ENCODE results near the gene GNL2.

GNL2 gene
- total RNA-seq, result 34.2 to 93.2 (median 72.5) reads per million in 18 experiments

DNA sequence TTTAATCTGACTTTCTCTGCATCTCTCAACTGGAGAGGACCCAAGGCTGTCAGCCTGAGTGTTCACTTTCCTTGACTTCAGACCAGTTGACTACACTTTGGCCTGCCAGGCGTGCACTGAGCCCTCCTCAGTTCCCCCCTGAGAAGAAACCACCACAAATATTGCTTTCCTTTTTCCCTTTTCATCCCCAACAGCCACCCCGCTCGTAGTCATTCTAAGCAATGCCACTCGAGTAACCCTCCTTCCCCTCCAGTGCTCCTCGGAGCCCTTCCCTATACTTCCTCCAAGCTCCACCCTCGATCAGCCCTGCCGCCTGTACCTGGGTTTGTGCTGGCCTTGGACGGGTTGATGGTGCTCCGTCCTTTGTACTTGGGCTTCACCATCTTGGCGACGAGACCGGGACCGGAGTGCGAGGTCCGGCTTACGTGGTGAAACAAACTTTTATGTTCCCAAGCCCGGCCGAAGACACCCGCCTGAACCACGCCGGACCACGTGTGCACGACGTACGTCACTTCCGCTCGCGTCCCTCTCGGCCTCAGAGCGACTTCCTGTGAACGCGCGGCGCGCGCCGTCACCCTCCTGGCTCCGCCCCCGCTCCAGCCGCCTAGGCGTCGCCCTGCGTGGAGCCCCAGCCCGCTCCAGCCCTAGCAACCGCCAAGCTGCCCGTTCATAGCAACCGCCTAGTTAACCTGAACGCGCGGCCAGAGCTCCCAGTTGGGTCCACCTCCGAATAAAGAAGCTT lies at the start of gene GNL2:
Gene GNL2, minus strand, starts transcription at position 498 of the 742 bp plus-strand sequence. Its CDS starts 115 bp downstream, at position 383.
- DNase-seq, result peak; percentile 97 to 98

DNA sequence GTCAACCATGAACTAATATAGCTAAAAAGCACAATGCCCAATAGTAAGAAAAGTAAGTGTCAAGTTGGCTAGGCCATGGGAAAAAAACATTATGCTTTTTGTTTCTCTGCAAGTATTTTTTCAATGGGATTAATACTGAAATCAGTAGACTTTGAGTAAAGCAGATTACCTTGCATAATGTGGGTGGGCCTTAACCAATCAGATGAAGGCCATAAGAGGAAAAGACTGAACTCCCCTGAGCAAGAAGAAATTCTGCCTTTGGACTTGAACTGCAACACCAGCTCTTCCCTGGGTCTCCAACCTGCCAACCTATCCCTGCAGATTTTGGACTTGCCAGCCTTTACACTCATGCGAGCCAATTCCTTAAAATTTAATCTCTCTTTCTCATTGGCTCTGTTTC lies 45.3 kb upstream of the GNL2 start:
- no peak for DNase-seq

DNA sequence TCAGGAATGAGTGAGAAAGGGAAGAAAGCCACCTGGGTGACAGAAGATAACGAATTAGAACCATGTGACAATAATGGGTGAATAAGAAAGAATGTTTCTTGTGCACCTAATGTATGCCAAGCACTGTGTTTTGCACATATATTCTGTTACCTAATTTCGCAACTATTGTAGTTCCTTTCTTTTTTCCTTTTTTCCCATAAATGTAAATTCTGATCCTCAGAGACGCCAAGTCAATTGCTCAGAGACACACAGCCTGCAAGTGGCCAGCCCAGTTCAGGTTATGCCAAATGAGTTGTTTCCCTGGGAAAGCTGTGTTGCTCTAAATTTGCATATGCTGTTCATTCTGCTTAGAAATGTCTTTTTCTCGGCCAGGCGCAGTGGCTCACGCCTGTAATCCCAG lies 40.7 kb upstream of the GNL2 start:
- no peak for DNase-seq

DNA sequence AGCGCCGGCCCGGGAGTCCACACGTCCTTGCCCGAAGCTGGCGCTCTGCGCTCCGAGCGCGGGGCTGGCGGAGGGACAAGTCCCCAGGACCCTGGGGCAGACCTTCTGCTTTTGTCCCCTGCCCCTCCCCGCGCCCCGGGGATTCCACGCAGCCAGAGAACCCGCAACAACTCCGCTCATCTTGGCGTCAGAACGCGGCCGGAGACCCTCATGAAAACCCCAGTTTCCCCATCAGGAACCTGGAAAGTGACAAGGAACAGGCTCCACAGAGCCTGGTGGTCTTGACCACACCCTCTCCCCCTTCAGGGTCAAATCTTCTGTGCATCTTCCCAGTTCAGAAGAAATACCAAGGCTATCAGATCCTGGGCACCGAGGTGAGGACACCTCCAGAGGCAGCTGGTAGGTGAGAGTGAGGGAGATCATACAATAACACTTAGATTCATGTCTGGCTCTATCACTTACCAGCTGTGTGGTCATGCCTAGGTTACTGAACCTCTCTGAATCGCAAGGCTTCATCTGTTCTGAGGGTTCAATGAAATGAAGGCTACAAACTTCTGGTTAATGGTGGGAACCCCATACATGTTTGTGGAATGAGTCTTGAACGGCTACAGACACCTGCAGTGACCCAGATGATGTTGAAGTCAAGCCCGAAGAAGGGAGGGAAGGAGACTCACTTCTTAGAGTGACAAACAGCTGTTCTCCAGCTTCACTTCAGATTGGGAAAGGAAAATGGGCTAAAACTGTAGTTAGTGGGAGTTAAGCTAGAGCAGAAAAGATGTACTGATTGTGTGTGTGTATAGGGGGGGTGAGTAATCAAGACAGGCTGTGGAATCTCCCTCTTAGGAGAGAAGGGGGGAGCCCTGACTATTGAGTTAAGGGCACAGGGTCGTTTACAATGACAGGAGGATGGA lies 39.5 kb upstream of the GNL2 start:
- DNase-seq, result no peak

DNA sequence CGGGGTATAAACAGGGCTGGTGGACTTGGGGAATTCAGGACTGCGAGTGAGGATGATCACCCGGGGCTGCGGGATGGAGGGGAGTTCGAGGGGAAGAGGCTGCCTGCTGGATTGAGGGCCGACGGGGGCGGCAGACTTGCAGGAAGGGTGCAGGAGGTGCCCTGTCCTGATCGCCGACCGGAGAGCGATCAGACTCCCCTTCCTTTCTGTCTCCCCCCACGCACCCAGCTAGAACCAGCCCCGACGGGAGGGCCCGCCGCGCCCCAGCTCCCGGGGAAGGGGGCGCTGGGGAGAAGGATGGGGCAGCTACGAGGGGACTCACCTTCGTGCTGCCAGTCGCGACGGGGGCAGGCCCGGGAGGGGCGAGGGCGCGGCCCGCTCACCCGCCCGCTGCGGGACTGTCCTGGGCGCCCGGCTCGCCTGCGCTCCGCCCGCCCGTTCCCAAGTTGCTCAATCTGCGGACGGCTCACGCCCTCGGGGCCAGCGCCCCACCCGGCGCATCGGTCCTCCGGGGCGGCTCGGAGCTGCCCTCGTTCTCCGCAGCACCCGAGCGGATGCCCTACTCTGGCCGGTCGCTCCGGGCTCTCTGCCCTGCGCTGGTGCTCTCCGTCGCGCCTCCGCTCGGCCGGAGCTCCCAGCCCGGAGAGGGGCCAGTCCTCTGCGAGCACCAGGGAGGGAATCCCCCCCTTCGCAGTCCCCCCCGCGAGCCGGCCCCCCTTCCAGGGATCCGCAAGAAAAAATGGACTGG lies 38.7 kb upstream of the GNL2 start, which contains the start of gene RSPO1:
Gene RSPO1, minus strand, starts transcription at position 649 of the 748 bp plus-strand sequence. CDS start 5,231 bp downstream, outside the sequence.
- DNase-seq, result no peak

DNA sequence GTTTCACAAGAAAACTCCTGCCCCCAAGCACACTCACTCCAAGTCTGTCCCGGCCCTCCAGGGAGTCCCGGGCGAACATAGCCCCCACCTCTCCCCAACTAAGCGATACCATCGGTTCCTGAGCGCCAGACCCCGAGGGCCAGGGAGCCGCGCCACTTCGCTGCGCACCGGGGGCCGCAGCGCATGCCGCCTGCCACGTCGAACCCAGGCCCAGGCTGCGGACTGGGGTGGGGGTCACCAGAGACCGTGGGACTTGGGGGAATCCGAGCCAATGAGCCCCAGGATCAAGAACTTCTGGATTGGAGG lies 38.2 kb upstream of the GNL2 start:
- DNase-seq, result no peak

DNA sequence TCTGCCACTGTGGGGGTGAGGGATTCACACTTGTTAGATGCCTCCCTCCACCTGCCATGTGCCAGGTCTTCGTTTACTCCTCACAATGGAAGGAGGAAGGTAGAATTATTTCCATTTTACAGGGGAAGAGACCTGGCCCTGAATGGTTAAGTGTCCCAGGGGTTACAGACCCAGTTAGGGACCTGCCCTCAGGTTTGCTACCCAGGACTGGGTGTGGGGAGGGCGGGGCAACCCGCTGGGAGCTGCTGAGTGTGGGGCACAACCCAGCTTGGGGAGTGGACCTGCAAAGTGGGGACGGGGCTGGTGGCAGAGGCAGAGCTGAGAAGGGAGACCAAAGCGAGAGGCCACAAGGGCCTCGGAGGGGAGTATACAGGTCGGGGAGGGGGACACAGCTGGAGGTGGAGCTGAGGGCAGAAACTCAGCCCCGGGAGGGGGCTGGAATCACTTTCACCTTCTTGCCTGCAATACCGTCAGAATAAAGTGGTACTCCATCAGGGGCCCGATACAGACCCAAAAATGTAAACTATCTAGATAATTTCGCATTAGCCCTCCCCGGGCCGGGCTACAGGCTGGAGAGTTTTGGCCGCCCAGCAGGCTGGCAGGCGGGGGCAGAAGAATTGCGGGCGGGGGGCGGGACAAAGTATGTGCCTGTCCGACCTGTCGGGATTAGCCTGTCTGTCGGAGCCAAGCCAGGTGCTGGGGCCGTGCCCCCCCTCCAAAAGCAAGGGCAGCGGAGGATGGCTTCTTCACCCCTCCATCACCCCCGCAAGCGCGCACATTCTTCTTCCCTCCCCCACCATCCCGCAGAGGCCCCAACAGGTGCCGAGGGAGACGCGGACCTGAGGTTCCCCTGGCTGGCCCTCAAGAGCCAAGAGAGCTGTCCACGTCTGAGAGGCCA lies 37.6 kb upstream of the GNL2 start:
- DNase-seq, result no peak

DNA sequence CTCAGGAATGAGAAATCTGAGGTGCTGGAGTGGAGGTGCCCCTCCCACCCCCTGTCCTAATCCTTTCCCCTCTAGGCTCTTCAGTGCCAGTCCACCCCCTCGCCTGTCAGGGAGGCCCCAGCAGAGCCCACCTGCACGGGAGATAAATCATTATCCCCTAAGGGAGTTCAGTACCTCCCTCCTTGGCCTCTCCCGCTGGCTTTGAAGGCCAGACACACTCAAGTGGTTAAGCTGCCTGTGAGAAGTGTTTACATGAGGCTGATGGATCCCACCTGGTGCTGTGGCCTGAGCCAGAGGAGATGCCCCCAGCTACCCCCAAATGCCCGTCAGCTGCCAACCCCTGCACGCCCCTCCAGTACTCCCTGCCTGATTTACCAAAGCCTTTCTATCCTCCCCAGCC lies 35.3 kb upstream of the GNL2 start:
- DNase-seq, result no peak

DNA sequence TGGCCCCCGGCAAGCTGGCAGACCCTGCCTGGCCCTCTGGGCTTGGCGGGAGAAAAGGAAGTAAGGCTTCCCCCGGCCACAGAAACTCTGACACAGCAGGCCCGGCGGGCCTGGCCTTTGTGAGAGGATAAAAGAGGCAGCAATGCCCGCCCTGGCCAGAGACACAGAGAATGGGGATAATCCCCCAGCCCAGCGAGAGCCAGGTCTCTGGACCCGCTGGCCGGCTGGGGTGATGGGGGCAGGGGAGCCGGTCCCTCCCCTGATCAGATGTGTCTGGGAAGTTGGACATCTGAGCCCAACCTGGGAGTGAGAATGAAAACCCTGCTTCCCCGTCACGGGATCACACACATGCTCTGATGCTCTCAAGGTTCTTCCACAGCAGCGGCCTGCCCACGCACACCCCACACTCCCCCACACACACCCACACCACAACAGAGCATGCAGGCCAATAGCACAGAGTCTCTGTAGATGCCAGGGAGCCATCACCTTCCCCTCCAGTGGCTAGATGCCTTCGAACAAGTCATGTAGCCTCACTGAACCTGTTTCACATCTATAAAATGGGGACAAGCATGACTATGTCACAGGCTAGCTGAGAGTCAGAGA lies 34.8 kb upstream of the GNL2 start:
- no peak for DNase-seq

DNA sequence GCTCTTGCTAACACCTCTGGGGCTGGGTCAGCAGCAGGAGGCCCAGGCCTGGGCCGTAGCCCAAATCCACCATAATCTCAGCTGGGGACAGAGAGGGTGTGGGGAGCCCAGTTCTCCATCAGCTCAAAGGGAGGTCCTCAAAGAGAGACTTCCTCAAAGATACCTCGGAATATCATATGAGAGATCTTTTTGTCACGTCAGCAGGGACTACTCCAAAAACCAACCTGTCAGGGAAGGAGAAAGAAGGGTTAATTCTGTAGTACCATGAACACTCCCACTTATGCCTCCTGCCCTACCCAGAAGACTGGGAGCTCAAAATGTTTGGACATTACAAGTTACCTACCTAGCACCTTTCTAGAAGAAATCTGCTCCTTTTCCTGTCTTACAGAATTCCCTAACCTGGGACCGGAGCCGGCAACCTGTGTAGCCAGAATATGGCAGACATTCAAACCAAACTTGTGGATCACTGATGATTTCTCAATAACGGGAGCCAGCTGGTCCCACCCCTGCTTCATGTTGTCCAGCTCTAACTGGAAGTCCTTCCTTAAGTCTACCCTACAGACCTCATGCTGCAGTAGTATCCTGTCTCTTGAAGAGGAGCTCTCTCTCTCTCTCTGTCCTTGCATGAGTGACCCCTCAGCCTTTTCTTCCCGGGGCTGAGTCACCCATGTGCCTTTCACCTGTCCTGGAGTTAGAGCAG lies 34.1 kb upstream of the GNL2 start:
- DNase-seq, result no peak

DNA sequence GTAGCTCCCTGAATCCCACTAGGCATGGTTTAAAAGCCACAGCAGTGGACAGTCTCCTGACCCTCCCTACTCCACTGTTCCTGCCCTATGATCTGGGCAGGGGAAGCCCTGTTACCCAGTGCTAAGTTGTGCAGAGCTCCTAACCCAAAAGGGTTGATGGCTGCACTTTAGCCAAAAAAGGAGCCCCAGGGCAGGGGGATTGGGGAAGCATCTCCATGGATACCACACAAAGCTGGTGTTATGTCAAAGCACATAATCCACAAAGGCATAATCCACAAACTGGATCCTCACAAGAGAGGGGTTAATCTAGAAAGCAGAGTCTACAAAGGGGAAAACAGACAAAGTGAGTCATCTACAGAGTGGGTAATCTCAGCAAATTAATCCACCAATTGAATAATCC lies 33.3 kb upstream of the GNL2 start:
- DNase-seq, result no peak

DNA sequence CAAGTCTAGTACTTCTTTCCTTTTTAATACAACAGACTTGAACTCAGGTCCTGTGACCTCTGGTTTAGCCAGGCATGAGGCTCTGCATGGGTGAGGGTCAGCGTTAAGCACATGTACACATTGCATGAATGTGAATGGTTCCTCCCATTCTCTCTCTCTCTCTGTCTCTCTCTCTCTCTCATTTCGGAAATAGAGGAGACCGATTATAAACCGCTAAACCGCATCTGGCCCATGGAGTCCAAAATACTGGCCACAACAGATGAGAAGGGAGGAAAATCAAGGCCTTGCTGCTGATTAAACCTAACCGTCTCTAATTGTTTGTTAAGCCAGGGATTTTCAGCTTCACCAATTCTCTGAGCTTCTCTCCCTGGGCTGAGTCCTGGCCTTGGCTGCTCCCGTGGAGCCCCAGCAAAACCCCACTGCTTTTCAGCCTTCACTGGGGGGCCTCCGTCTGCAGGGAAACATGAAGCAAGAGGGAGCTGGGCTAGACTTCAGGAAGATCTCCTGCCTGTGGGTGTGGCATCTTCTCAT lies 32.4 kb upstream of the GNL2 start:
- DNase-seq, result no peak

DNA sequence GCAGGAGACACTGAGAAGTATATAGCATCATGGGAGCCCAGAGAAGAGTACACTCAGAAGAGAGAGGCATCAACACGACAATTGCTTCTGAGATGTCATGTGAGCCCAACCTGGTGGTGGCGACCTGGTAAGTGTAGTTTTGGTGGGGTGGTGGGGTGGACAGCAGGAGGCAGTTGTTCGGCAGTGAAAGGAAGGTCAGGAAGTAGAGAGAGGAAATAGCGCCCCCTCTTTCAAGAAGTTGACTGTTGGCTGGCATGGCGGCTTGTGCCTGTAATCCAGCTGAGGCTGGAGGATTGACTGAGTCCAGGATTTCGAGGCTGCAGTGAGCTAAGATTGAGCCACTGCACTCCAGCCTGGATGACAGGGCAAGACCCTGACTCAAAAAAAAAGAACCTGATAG lies 26.4 kb upstream of the GNL2 start:
- no peak for DNase-seq

DNA sequence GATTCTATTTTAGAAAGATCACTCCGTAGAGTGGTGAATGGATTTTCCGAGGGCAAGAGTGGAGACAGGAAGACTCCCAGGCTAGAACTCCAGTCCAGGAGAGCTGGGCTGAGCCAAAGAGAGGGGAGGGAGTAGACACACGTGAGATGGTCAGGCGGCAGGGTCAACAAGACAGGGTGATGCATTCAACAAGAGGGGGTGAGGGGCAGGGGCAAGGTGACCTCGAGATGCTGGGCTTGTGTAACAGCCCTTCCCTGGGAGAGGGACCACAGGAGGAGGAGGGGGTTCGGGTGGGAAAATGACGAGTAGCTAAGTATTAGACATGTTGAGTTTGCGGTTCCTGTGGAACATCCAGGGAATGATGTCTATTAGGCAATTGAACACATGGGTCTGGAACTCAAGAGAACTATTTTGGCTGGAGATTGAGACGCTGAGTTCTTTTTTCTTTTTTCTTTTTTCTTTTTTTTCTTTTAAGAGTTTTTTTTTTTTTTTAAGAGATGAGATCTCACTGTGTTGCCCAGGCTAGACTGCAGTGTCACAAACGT lies 25.7 kb upstream of the GNL2 start:
- no peak for DNase-seq

DNA sequence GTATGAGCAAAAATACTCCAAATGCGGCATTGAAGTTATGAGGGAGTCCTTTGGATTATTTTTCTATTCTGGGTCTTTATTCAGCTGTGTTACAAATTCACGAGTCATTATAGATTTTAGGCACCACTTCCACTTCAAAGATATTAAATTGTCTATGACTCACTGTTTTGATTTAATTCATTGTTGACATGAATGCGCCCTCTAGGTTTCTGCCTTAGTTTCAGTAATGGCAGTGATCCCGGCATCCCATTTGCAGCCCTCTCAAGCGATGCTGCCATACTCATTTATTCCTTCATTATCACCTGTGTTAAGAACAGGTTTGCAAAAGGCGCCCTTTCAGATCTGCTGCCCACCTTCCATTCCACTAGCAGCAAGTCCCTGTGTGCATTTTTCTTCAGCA lies 25.0 kb upstream of the GNL2 start:
- DNase-seq, result no peak

DNA sequence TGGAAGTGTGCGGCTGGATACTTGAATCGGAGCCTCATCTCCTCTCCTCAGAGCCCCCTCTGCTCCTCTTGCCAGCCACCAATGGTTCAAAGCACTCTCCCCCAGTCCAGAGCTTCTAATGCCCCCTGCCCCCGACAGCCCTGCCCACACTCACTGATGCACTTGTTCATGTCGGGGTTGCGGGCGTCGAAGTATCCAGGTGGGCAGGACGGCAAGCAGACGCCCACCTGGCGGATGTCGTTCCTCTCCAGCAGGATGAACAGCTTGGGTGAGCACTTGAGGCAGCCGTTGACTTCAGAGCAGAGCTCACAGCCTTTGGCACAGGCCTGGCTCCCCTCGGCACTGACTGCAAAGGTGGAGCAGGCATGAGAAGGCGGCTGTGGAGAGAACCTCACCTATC lies 20.6 kb upstream of the GNL2 start:
- DNase-seq, result no peak

DNA sequence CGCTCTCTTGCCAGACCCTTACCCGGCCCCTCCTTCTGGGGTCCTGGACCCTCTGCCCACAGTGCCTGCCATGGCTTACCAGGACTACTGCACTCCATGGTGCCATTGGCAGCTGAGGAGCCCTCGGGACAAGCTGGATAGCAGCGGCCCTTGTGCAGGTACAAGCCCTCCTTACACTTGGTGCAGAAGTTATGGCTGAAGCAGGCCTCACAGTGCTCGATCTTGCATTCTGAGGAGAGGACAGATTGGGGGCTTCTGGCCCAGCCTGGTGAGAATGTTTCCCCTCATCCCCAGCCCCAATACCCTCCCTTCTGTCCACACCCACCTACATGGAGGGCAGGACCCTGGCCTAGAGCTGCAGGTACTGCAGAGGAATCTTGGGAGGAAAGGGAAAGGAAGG lies 18.4 kb upstream of the GNL2 start:
- DNase-seq, result no peak

DNA sequence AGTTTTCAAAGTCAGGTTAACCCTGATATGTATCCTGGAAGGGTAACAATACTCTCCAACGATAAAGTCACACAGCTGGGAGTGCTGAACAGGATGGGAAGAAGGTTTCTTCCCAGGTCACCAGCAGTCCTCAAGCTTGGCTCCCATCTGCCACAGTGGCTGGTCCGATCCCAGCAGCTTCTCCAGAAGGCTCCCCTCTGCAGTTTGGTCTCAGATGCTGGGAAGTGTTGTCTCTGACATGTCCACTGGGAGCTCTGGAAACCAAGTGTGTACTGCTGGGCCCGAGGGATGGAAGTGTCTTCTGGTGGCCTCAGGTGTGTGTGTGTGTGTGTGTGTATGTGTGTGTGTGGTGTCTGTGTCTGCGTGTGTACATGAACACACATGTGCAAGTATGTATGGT lies 16.4 kb upstream of the GNL2 start:
- DNase-seq, result no peak

DNA sequence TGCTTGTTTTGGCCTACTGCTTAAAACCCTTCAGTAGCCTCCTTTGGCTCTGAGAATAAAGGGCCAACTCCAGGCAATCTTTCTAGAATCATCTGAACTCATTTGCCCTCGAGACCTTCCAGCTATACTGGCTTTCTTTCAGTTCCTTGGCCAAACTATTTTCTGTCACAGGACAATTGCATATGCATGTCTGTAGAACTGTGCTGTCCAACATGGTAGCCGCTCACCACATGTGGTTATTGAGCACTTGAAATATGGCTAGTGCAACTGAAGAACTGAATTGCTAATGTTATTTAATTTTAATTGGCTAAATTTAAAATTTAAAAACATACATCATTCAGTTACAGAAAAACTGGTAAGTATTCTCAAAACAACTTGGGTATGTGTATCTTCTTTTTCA lies 14.3 kb upstream of the GNL2 start:
- DNase-seq, result no peak

DNA sequence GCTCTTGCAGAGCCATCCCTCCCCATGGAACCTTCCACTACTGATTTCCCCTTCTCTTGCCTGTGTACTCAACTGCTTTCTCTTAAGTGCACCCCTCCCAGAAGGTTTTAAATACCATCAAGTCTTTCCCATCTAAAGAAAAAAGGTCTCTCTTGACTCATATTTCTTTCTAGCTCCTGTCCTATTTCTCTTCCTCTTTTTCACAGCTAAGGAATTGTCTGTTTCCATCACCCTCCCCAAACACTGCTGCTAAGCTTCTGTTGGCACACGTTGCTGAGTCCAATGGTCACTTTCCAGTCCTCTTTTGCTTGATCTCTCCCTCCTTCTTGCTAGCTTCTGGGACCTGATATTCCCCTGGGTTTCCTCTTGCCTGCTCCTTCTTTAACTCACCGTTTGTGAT lies 13.3 kb upstream of the GNL2 start:
- no peak for DNase-seq
